ENCODE data around the gene DDC.
"Not testable (repeated sequence)": the region's sequence is repeated elsewhere in the genome, so short reads cannot be mapped to it uniquely, and the experiment has no call there.

Gene DDC

GRCh38 chr7:50552921-50553320, 12.3 kb downstream of the DDC start:
- no peak for DNase-seq

GRCh38 chr7:50552139-50552538, 13.1 kb downstream of the DDC start:
- peak; percentile 97 for DNase-seq

- not testable (repeated sequence) for DNase-seq
These were observed 19.6 kb downstream of the DDC start for GRCh38 chr7:50545613-50546012.

- no peak for DNase-seq
These were observed 20.2 kb downstream of the DDC start for GRCh38 chr7:50544992-50545391.

- DNase-seq = no peak
These were observed 21.3 kb downstream of the DDC start for GRCh38 chr7:50543776-50544442.

- no peak for DNase-seq
These were observed 23.1 kb downstream of the DDC start for GRCh38 chr7:50542132-50542531.

- DNase-seq = no peak
These were observed 24.2 kb downstream of the DDC start for GRCh38 chr7:50540785-50541579.

GRCh38 chr7:50539725-50540124, 25.5 kb downstream of the DDC start:
- DNase-seq = no peak

- DNase-seq = no peak
These were observed 26.7 kb downstream of the DDC start for GRCh38 chr7:50538478-50538877.

- DNase-seq = no peak
These were observed 27.8 kb downstream of the DDC start for GRCh38 chr7:50537417-50537816.

- DNase-seq = not testable (repeated sequence)
These were observed 29.9 kb downstream of the DDC start for GRCh38 chr7:50535291-50535711.

GRCh38 chr7:50534690-50535290, 30.4 kb downstream of the DDC start:
- no peak for DNase-seq

GRCh38 chr7:50533866-50534265, 31.3 kb downstream of the DDC start:
- DNase-seq = no peak

- peak; percentile 45 for DNase-seq
These were observed 33.3 kb downstream of the DDC start for GRCh38 chr7:50531928-50532327.

- DNase-seq = peak; percentile 50
These were observed 33.7 kb downstream of the DDC start for GRCh38 chr7:50531401-50531911.

- no peak for DNase-seq
These were observed 34.4 kb downstream of the DDC start for GRCh38 chr7:50530766-50531165.

GRCh38 chr7:50529093-50529862, 35.9 kb downstream of the DDC start:
- DNase-seq = no peak

- no peak for DNase-seq
These were observed 36.7 kb downstream of the DDC start for GRCh38 chr7:50528266-50529092.

GRCh38 chr7:50519350-50519749, 45.9 kb downstream of the DDC start:
- not testable (repeated sequence) for DNase-seq

GRCh38 chr7:50513166-50513871, 51.9 kb downstream of the DDC start:
- no peak for DNase-seq

- DNase-seq = no peak
These were observed 52.8 kb downstream of the DDC start for GRCh38 chr7:50512384-50512783.

Measured in NCI-H187 treated with DMSO at 0.1 percent for 48 hours (cell line).